ENCODE data around the gene EIF4E2.

DNA sequence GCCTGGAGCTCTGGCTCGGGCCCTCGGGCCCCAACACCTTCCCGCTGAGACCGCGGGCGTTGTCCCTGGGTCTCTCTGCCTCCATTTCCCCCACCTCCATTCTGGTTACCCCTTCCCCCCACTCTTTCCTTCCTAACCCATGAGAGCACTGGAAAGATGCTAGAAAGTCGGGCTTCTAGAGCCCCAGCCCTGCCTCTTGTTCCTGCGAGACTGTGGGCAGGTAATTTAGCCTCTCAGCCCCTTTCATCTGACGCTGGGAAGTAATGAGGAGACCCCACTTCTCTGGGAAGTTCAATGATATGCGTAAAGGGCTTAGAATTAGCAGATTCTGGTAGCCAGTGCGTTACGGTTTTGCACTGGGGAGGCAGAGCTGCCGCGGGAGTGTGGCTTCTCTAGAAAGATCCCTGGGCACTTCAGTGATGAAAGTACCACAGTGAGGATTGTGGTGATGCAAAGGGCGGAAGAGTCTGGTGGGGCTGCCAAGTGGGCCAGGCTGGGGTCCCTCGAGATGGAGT, 46.6 kb upstream of the EIF4E2 start:
- no peak for TF ChIP-seq FOXP2 (optimal IDR thresholded peaks at IDR 0.05; ENCODE audit: control extremely low read depth, extremely low read length, insufficient read depth)
- no peak for TF ChIP-seq POLR2AphosphoS5 (IDR thresholded peaks at IDR 0.05; ENCODE audit: borderline replicate concordance, low read depth, low read length)
- no peak for TF ChIP-seq EZH2 (IDR thresholded peaks at IDR 0.05)

All from SK-N-MC (cell line).